Activated CD4-positive, CD25-positive, alpha-beta regulatory T cell treated with anti-CD3 and anti-CD28 coated beads, Interleukin-2, amount 50 U/mL, for 24 hours (primary cell): ENCODE results near the gene CSH1.
"Not testable (repeated sequence)": the region's sequence is repeated elsewhere in the genome, so short reads cannot be mapped to it uniquely, and the experiment has no call there.

Source experiments
- ATAC-seq, 2 donors: fragments of 150-1000 bp; cut with Tn5 transposase; one replicate each; pipeline ENCODE4 v1.10.0; 2021; ENCODE audit warnings: mild to moderate bottlenecking in 1 of 2, moderate library complexity in 1 of 2

Gene CSH1

DNA sequence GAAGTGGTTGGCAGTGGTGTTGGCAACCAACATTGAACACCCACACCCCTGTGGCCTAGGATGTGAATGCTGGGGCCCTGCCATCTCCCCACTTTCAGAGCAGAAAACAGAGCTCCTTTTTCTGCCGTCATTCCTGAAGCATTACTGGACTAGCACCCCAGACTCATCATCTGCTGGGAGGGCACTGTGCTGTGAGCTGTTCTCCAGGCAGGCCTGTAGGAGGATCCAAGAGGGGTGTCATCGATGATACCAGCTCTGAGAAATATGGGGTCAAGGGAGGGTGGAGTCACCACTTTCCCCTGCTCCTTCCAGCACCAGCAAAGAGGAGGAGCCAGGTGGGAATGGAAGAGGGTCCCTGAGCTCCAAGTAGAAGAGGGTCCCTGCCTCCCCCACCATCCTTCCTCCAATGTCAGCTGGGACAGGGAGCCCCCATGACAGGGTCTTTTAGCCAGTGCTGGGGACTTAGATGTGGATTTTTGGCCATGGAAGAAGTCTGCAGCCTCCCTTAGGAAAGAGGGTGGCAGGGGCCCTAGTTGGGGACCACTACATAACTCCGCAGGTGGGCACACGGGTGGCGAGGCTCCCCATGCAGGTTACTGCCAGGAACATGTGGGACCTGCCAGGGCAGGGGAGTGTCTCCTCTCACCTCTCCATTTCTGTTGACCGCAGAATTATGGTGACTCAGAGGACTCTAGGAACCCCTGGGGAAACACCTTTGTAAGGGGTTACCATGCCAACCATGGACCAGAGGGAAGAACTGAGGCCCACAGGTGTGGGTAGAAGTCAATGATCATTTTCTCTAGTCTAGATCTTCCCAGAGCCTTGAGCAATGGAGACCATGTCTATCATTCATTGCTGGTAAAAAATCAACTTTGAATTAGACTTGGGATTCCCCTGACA lies 2.8 kb upstream of the CSH1 start:
- peak; percentile 84 to 93 for ATAC-seq

DNA sequence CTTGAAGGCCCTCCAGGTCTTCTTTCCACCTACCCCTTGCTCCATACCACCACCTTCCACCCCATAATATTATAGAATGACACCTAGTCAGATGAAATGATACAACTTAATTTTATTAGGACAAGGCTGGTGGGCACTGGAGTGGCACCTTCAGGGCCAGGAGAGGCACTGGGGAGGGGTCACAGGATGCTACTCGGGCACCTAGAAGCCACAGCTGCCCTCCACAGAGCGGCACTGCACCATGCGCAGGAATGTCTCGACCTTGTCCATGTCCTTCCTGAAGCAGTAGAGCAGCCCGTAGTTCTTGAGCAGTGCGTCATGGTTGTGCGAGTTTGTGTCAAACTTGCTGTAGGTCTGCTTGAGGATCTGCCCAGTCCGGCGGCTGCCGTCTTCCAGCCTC lies 1.6 kb downstream of the CSH1 start:
- ATAC-seq: not testable (repeated sequence)

DNA sequence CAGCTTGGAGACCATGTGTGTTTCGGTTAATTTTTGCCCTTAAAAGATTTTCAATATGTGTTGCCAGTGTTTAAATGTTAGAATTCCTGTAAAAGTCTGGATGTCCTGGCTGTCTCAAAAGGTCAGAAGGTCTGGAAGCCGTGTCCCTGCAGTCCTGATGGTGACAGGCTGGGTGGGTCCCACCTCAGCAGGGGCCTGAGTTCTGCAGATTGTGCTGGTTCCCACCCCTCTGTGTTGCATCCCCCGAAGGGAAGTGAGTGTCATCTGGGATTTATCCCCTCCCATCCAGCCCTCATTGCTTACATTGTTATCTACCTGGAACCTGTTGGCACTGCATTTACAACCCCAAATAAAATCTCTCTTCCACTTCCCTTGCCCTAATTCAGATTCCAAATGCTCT lies 2.4 kb downstream of the CSH1 start:
- not testable (repeated sequence) for ATAC-seq

DNA sequence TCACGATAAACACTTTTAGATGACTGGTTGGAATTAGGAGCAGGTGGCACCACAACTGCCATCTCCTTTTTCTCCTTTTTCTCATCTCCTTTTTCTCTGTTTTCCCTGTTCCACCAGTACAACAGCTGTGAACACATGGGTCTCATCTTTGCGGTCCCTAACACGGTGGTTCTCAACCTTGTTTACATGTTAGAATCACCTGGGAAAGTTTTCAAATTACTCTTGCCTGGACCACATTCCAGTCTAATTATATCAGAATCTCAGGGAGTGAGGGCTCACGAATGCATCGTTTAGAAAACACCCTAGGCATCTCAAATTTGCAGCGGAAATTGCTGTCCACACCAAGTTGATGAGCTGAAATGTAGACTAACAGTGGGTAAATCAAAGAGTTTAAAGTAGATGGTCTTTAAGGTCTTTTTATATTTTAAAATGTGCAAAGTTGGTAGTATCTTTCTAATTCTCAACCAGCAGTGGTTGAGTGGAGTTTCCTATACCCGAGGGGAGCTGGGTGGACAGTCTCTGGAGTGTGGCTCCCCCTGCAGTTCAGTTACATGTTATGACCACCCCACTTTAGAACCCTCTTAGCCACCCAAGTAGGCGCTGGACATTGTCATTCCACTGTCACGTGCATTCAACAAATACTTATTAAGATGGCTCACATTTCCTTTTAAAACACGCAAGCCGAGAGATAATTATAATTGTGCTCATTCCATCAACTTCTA lies 3.9 kb downstream of the CSH1 start:
- ATAC-seq: not testable (repeated sequence)

DNA sequence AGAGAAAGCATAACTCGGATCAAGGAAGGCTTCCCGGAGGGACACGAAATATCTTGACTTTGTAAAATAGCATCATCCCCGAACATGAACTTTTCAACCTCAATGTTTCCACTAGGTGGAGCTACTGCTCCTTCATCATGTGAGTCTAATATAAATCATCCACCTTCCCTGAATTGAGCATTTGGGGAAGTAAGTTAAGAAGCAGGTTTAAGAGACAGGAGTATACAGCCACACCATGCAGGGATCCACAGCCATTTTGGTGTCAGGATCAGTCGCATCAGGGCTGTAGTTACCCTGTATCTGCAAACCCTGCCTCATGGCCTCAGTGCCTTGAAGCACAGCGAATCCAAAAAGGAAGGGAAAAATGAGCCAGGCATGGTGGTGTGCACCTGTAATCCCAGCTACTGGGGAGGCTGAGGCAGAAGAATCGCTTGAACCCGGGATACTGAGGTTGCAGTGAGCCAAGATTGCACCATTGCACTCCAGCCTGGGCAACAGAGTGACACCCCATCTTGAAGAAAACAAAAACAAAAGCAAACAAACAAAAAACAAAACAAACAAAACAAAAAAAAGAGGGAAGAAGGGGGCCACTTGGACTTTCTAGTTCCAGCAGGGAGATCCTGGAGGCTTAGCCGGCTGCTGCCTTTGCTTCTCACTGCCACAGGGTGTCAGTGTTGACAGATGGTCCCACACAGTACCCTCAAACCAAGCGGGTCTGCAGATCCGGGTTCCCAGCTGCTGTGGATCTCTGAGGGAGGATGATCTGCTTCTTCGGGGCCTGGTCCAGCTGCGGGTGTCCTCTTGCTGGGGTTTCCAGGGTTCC lies 7.1 kb downstream of the CSH1 start:
- ATAC-seq: peak in 1 of 2 donors; percentile 65

DNA sequence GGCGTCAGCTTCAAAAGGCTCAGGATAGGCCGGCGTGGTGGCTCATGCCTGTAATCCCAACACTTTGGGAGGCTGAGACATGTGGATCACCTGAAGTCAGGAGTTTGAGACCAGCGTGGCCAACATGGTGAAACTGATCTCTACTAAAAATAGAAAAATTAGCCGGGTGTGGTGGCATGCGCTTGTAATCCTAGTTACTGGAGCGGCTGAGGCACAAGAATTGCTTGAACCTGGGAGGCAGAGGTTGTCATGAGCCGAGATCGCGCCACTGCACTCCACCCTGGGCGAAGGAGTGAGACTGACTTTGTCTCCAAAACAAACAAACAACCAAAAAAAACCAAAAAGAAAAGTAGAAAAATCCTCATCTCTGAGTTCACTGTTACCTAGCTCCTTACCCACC lies 11.3 kb downstream of the CSH1 start:
- not testable (repeated sequence) for ATAC-seq

DNA sequence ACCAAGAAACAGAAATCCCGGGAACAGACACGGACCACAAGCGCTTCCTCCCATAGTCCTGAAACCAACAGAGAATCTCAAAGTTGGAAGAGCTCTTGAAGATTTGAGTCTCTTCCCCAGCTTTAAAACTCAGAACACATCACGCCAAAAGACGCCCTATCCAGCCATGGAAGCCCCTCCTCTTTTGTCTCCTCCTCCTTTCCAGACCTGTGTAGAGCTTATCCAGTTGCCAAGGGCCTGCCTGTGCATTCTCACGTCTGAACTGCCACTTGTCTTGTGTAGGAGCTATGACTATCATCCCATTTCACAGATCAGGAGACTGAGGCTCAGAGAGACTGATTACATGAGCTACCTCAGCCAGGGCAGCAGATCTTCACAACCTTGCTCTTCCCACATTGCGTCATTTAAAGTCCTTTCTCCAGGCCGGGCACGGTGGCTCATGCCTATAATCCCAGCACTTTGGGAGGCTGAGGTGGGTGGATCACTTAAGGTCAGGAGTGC lies 13.7 kb downstream of the CSH1 start:
- ATAC-seq: not testable (repeated sequence)

DNA sequence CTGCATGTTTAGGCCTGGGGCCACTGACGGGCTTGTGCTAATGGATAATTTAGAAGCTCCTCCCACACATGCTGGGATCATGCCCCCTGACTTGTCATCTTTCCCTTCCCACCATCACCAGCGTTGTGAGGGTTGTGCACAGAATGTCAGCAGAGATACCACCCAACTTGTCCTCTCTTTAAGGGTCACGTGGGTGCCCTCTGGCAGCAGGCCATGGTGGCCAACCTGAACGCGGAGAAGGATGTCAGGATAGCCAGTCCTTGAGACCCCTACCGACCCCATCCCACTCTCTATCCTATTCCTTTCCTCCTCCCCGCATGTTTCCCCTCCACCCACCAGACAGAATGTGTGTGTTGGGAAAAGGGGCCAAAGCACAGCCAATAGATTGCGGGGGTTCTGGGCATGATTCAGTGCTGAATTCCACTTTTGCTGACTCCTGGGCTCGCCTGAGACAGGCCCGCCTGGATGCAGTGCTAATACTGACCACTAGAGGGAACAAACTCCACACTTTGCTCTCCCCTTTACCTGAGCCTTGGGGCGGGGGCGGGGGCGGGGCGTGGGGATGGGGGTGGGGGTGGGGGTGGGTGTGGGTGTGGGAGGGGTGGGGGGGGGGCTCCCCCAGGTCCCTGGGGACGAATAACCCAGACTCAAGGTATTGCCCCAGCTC lies 14.3 kb downstream of the CSH1 start, which contains the start of gene GH2:
TSS of gene GH2 (minus strand) at position 10 of the 667 bp plus-strand sequence. CDS start 143 bp downstream, outside the sequence.
- ATAC-seq: peak; percentile 70 to 83

DNA sequence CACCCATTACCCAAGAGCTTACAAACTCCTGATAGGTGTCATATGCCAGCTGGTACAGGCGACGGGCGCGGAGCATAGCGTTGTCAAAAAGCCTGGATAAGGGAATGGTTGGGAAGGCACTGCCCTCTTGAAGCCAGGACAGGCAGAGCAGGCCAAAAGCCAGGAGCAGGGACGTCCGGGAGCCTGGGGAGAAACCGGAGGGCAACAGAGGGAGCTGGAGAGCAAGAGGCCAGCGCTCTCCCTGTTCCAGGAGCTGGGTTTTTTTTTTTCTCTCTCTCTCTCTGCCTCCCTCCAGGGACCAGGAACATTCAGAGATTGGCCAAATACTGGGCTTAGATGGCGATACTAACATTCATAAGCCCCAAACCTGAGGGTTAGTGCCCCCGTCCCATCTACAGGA lies 15.0 kb downstream of the CSH1 start:
- ATAC-seq: not testable (repeated sequence)

DNA sequence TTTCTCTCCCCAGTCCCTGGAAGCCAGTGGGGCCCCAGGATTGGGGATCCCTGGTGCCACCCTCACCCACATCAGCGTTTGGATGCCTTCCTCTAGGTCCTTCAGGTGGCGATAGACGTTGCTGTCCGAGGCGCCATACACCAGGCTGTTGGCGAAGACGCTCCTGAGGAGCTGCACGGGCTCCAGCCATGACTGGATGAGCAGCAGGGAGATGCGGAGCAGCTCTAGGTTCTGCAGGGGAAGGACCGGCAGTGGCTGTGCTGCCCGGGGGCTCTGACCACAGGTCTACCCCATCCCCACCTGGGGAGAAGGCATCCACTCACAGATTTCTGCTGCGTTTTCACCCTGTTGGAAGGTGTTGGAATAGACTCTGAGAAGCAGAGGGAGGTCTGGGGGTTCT lies 15.7 kb downstream of the CSH1 start:
- no peak for ATAC-seq

DNA sequence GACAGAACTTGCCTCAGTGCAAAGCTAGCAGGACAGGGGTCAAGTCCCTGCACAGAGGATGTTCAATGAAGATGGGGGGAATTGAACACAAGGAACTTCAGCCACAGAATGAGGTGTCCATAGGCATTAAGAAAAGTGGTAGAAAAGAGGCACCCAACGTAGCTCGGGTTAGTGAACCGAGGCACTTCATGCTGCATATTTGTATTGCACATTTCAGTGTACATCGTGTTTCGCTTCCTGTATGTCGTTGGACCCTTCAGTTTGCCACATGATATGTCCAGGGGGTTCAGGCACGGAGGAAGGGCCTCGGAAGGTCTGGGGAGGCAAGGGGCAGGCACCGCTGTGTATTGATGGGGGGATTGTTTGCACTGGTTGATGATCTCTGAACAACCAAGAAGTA lies 18.0 kb downstream of the CSH1 start:
- not testable (repeated sequence) for ATAC-seq

DNA sequence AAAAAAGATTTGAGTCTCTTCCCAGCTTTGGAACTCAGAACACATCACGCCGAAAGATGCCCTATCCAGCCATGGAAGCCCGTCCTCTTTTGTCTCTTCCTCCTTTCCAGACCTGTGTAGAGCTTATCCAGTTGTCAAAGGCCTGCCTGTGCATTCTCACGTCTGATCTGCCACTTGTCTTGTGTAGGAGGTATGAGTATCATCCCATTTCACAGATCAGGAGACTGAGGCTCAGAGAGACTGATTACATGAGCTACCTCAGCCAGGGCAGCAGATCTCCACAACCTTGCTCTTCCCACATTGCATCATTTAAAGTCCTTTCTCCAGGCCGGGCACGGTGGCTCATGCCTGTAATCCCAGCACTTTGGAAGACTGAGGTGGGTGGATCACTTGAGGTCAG lies 21.7 kb downstream of the CSH1 start:
- ATAC-seq: not testable (repeated sequence)

DNA sequence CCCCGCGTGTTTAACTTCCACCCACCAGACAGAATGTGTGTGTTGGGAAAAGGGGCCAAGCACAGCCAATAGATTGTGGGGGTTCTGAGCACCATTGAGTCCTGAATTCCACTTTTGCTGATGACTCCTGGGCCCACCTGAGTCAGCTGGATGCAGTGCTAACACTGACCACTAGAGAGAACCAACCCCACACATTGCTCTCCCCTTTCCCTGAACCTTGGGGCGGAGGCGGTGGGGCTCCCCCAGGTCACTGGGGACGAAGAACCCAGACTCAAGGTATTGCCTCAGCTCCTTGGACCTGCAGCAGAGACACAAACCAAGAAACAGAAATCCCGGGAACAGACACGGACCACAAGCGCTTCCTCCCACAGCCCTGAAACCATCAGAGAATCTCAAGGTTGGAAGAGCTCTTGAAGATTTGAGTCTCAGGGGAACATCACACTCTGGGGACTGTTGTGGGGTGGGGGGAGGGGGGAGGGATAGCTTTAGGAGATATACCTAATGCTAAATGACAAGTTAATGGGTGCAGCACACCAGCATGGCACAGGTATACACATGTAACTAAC lies 22.2 kb downstream of the CSH1 start:
- ATAC-seq: not testable (repeated sequence)

DNA sequence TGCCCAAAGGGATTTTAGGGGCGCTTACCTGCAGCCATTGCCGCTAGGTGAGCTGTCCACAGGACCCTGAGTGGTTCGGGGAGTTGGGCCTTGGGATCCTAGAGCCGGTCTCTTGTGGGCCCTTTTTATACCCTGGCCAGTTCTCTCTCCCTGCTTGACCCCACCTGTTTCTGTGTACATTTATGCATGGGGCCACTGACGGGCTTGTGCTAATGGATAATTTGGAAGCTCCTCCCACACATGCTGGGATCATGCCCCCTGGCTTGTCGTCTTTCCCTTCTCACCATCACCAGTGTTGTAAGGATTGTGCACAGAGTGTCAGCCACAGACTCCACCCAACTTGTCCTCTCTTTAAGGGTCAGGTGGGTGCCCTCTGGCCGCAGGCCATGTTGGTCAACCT lies 22.8 kb downstream of the CSH1 start, which contains the start of gene CSH2:
TSS of gene CSH2 (minus strand) at position 101 of the 400 bp plus-strand sequence. CDS start at position 38, 63 bp downstream.
- not testable (repeated sequence) for ATAC-seq

DNA sequence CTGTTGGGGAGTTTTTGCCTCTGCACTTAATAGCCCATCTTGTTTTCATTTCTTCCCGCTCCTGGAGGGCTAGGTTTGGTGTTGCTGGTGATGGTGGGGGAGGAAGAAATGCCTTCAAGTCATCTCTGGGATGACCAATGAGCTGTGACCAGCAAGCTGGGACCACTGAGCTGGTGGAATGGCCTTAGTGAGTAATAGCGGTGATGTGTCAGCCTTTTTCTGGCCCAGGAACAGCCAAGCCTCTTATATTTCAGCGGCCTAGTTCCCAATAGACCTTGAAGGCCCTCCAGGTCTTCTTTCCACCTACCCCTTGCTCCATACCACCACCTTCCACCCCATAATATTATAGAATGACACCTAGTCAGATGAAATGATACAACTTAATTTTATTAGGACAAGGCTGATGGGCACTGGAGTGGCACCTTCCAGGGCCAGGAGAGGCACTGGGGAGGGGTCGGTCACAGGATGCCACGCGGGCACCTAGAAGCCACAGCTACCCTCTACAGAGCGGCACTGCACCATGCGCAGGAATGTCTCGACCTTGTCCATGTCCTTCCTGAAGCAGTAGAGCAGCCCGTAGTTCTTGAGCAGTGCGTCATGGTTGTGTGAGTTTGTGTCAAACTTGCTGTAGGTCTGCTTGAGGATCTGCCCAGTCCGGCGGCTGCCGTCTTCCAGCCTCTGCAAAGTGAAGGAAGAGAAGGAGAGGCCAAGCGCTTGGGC lies 24.6 kb downstream of the CSH1 start:
- not testable (repeated sequence) for ATAC-seq

DNA sequence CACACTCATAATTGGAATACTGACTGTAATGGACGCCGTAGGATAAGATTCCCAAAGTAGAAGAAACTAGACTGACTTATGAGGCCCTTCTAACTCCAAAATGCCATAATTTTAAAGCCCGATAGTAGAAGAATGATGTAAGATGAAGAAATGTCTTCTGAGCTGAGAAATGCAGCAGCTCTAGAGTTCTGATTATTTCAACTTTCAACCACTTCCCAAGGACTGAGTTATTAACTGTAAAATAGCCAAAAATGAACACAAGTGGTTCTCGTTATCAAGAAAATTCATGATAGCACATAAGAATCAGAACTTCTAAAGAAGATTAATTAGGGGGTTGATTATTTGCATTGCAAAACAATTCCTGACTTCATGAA lies 26.1 kb downstream of the CSH1 start:
- not testable (repeated sequence) for ATAC-seq

DNA sequence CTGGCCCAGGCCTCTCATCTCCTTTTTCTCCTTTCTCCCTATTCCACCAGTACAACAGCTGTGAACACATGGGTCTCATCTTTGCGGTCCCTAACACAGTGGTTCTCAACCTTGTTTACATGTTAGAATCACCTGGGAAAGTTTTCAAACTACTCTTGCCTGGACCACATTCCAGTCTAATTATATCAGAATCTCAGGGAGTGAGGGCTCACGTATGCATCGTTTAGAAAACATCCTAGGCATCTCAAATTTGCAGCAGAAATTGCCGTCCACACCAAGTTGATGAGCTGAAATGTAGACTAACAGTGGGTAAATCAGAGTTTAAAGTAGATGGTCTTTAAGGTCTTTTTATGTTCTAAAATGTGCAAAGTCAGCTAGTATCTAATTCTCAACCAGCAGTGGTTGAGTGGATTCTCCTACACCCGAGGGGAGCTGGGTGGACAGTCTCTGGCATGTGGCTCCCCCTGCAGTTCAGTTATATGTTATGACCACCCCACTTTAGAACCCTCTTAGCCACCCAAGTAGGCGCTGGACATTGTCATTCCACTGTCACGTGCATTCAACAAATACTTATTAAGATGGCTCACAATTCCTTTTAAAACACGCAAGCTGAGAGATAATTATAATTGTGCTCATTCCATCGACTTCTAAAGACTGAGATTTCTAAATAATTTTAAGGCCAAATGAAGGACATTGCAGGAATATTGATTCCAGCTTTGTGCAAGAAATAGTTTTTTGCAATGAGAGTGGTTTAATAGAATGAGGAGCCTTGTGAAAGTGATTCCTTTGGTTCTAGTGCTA lies 26.7 kb downstream of the CSH1 start:
- not testable (repeated sequence) for ATAC-seq

DNA sequence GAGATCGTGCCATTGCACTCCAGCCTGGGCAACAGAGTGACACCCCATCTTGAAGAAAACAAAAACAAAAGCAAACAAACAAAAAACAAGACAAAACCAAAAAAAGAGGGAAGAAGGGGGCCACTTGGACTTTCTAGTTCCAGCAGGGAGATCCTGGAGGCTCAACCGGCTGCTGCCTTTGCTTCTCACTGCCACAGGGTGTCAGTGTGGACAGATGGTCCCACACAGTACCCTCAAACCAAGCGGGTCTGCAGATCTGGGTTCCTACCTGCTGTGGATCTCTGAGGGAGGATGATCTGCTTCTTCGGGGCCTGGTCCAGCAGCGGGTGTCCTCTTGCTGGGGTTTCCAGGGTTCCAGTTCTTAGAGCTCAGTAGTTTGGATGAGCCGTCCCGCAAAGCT lies 29.7 kb downstream of the CSH1 start:
- ATAC-seq: not testable (repeated sequence)

DNA sequence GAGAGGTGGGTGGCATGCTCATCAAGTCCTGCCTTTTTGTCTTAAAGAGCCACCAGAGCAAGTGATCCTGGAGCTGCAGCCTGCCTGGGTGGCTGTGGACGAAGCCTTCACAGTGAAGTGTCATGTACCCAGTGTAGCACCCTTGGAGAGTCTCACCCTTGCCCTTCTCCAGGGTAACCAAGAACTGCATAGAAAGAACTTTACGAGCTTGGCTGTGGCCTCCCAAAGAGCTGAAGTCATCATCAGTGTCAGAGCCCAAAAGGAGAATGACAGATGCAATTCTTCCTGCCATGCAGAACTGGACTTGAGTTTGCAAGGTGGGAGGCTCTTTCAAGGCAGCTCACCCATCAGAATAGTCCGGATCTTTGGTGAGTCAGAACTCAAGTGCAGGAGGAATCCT lies 37.1 kb downstream of the CSH1 start:
- no peak for ATAC-seq

DNA sequence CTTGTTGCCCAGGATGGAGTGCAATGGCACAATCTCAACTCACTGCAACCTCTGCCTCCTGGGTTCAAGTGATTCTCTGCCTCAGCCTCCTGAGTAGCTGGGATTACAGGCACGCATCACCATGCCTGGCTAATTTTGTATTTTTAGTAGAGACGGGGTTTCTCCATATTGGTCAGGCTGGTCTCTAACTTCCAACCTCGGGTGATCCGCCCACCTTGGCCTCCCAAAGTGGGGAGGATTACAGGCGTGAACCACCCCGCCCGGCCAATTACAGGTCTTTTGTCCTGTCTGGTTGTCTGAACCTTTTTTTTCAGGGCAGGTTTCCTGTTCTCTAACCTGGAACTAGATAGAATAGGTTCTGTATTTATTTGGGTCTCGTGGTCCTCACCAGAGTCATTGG lies 39.9 kb downstream of the CSH1 start:
- not testable (repeated sequence) for ATAC-seq
